Nephron (organoid): ENCODE results near the gene TMEM51.
"Not testable (repeated sequence)": the region's sequence is repeated elsewhere in the genome, so short reads cannot be mapped to it uniquely, and the experiment has no call there.

ENCODE experiments used
- H3K27ac Mint-ChIP-seq, 3 experiments: 2 replicates each; pipeline ENCODE4 v1.8.0; 2020; ENCODE audit warnings: mixed read lengths in 3 of 3, mild to moderate bottlenecking in 2 of 3, moderate library complexity in 1 of 3
- H3K27me3 Mint-ChIP-seq: 2 replicates; pipeline ENCODE4 v1.8.0; 2021; ENCODE audit warnings: low read depth, mild to moderate bottlenecking, moderate library complexity, mixed read lengths
- H3K36me3 Mint-ChIP-seq: 2 replicates; pipeline ENCODE4 v1.8.0; 2020; ENCODE audit warnings: low read depth, mixed read lengths
- H3K4me1 Mint-ChIP-seq: 2 replicates; pipeline ENCODE4 v1.8.0; 2020; ENCODE audit warnings: mixed read lengths
- H3K4me3 Mint-ChIP-seq, 3 experiments: 2 replicates each; pipeline ENCODE4 v1.8.0; 2020; ENCODE audit warnings: mild to moderate bottlenecking in 3 of 3, mixed read lengths in 3 of 3, moderate library complexity in 2 of 3
- H3K9me3 Mint-ChIP-seq: 2 replicates; pipeline ENCODE4 v1.8.0; 2020; ENCODE audit warnings: mixed read lengths
- CTCF ChIP-seq, 3 experiments: fragments of 200-600 bp; sonication (generic); IDR thresholded peaks; one replicate each; pipeline ENCODE4 v1.5.0; 2021; ENCODE audit warnings: antibody characterized with exemption in 3 of 3; ENCODE audit not compliant: unreplicated experiment in 3 of 3

TMEM51 gene

DNA sequence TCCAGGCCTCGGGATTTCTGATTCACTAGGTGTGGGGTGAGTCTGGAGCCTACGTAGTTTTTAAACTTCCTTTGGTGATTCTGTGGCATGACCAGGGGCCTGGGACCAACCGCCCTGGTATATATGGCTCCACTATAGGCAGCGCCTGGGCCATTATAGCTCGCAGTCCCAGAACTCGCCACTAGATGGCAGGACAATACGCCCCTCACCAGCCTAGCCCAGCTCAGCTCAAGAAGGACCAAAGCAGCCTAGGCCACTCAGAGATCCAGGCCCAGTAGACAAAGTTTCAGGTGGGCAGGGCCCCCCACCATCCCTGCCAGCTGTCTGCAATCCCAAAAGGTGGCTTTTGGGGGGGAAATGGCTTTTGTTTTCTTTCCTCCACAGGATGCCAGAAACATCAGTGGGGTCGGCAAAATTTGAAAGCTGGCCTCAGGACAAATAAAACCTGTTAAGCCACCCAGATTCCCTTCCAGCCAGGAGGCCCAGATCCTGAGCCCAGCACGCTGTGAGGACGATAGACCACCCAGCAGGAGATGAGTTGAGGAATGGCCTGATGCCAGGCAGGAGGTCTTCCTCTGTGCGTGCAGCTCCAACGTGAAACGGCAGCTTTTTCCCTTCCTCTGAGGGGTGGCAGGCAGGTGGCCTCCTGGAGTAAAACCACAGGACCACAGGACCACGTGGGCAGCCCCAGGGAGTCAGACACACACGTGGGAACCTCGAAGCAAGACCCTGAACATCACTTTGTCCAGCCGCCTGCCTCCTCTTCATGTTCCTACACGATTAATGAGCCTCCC, 24.8 kb upstream of the TMEM51 start:
- H3K27ac Mint-ChIP-seq: peak overlapping the region in 1 of 3 experiments; percentile 38
- no peaks in the 10 kb centered on the region for H3K36me3 Mint-ChIP-seq
- peaks cover 15% of the 10 kb centered on the region for H3K9me3 Mint-ChIP-seq
- peak; percentile 83 to 89 (median 87) for TF ChIP-seq CTCF (IDR thresholded peaks at IDR 0.05; ENCODE audit: unreplicated experiment in 3 of 3)
- H3K4me3 Mint-ChIP-seq: no peak overlapping the region
- H3K4me1 Mint-ChIP-seq: no peaks in the 10 kb centered on the region
- peaks cover 9% of the 10 kb centered on the region for H3K27me3 Mint-ChIP-seq

GRCh38 chr1:15129944-15130343, 23.6 kb upstream of the TMEM51 start:
- TF ChIP-seq CTCF (IDR thresholded peaks at IDR 0.05; ENCODE audit: unreplicated experiment in 3 of 3): no peak
- H3K9me3 Mint-ChIP-seq: peaks cover 15% of the 10 kb centered on the region
- H3K27ac Mint-ChIP-seq: no peak overlapping the region
- peaks cover 8% of the 10 kb centered on the region for H3K27me3 Mint-ChIP-seq
- H3K4me1 Mint-ChIP-seq: no peaks in the 10 kb centered on the region
- no peak overlapping the region for H3K4me3 Mint-ChIP-seq
- no peaks in the 10 kb centered on the region for H3K36me3 Mint-ChIP-seq

DNA sequence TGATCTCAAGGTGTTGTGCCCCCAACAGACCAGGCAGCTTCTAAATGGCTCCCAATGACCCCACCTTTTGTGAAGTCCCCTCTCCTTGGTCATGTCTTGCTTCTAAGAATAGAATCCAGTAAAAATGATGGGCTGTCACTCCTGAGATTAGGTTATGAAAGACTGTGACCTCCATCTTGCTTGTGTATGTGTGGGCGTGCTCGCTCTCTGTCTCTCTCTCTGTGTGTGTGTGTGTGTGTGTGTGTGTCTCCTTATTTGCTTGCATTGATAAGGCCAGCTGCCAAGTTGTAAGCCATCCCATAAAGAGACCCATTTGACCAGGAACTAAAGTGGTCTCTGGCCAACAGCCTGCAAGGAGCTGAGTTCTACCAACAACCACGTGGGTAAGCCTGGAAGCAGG, 22.9 kb upstream of the TMEM51 start:
- no peaks in the 10 kb centered on the region for H3K4me1 Mint-ChIP-seq
- no peak overlapping the region for H3K27ac Mint-ChIP-seq
- no peaks in the 10 kb centered on the region for H3K36me3 Mint-ChIP-seq
- peaks cover 8% of the 10 kb centered on the region for H3K27me3 Mint-ChIP-seq
- TF ChIP-seq CTCF (IDR thresholded peaks at IDR 0.05; ENCODE audit: unreplicated experiment in 3 of 3): no peak
- H3K4me3 Mint-ChIP-seq: no peak overlapping the region
- H3K9me3 Mint-ChIP-seq: peaks cover 15% of the 10 kb centered on the region

GRCh38 chr1:15132965-15133364, 20.6 kb upstream of the TMEM51 start:
- H3K4me1 Mint-ChIP-seq: no peaks in the 10 kb centered on the region
- H3K27ac Mint-ChIP-seq: no peak overlapping the region
- no peak overlapping the region for H3K4me3 Mint-ChIP-seq
- H3K36me3 Mint-ChIP-seq: no peaks in the 10 kb centered on the region
- peaks cover 15% of the 10 kb centered on the region for H3K9me3 Mint-ChIP-seq
- H3K27me3 Mint-ChIP-seq: peaks cover 4% of the 10 kb centered on the region
- no peak for TF ChIP-seq CTCF (IDR thresholded peaks at IDR 0.05; ENCODE audit: unreplicated experiment in 3 of 3)

- Mint-ChIP-seq H3K27ac (no peak overlapping the region), H3K27me3 (no peaks in the 10 kb centered on the region), H3K4me3 (no peak overlapping the region), H3K4me1 (no peaks in the 10 kb centered on the region), H3K36me3 (no peaks in the 10 kb centered on the region), H3K9me3 (peaks cover 9% of the 10 kb centered on the region)
- no peak for TF ChIP-seq CTCF (IDR thresholded peaks at IDR 0.05; ENCODE audit: unreplicated experiment in 3 of 3)
Observed at GRCh38 chr1:15134285-15134684, 19.3 kb upstream of the TMEM51 start.

GRCh38 chr1:15135604-15136003, 17.9 kb upstream of the TMEM51 start:
- not testable (repeated sequence) for H3K4me1 Mint-ChIP-seq, H3K27me3 Mint-ChIP-seq, H3K9me3 Mint-ChIP-seq, H3K27ac Mint-ChIP-seq, H3K36me3 Mint-ChIP-seq, H3K4me3 Mint-ChIP-seq
